H1 (cell line): ENCODE data around the gene ADK. TPM values are rescaled to one million over a fixed set of nuclear protein-coding genes. Genes with fewer than 3 reads are reported as not detected.

Experiments
- NRF1 ChIP-seq: IDR thresholded peaks from 2 replicates; pipeline ENCODE4 v1.6.1; 2011; ENCODE audit warnings: mild to moderate bottlenecking, low read depth, low read length, improper control_type of control experiment
- TAF7 ChIP-seq: optimal IDR thresholded peaks from 2 replicates; pipeline ENCODE3; 2011; ENCODE audit warnings: low read depth, mild to moderate bottlenecking, inconsistent platforms, low read length, moderate library complexity, borderline replicate concordance
- TBP ChIP-seq: IDR thresholded peaks from 2 replicates; pipeline ENCODE4 v1.6.1; 2011; ENCODE audit warnings: low read depth, low read length, improper control_type of control experiment
- TCF12 ChIP-seq: IDR thresholded peaks from 2 replicates; pipeline ENCODE4 v1.6.1; 2011; ENCODE audit warnings: low read depth, mild to moderate bottlenecking, low read length
- polyA plus RNA-seq, 7 experiments: library from polyadenylated mRNA; depleted of rRNA in 3 of 7; stranded (reverse) in 5 of 7; unstranded in 2 of 7; fragments of >200 nt in 5 of 7; fragments of 200-250 nt in 2 of 7; gene quantifications; 1 replicate in 5 of 7; 2 replicates in 1 of 7; 4 replicates in 1 of 7; pipeline versions ENCODE4 v1.2.1 to v1.2.3, GENCODE V29; 2011 to 2013; ENCODE audit warnings: missing spikeins in 2 of 7, mixed read lengths in 2 of 7
- total RNA-seq: library from RNA; stranded (reverse); fragmentation: NEBNext Ultra II Directional; extraction: Animal tissue kit (Norgen Biotek cat#: 25700); gene quantifications from 2 replicates; pipeline ENCODE4 v1.2.1, GENCODE V29; 2021

The ADK gene
- total and polyA plus RNA-seq, 2 of the 8 experiments (the other 6 are each of a cell fraction or from before 2014, with no cell fraction given): 12.3 to 42.4 TPM

DNA sequence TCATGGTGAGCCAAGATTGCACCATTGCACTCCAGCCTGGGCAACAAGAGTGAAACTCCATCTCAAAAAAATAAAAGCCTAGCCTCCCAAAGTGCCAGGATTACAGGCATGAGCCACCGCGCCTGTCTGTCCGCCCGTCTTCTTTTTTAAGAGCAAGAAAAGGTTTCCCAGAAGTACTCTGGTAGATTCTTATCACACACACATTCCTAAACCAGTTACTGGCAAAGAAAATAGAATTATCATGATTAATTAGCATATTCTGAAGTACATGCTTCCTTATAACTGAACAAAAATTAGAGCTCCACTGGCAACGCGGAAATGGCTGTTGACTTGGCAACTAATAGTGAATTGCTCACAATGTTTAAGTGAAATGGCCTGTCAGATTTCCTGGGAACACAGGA is 87.0 kb downstream of the ADK start (continued):
- TF ChIP-seq TAF7 (no peak), NRF1 (no peak), TBP (no peak), TCF12 (no peak)
